Type B pancreatic cell (in vitro differentiated cells): ENCODE data around the gene HAUS1. TPM values are rescaled to one million over a fixed set of nuclear protein-coding genes. Genes with fewer than 3 reads are reported as not detected.

Source experiments
- DNase-seq: peaks from one replicate; pipeline ENCODE4 v3.0.0; 2021; ENCODE audit warnings: mixed read lengths; ENCODE audit not compliant: unreplicated experiment; ENCODE audit errors: extremely low spot score
- H3K27ac Mint-ChIP-seq: 2 replicates; pipeline ENCODE4 v1.8.0; 2021; ENCODE audit warnings: mild to moderate bottlenecking, mixed read lengths
- H3K27me3 Mint-ChIP-seq: 2 replicates; pipeline ENCODE4 v1.8.0; 2021; ENCODE audit warnings: mixed read lengths
- H3K36me3 Mint-ChIP-seq: 2 replicates; pipeline ENCODE4 v1.8.0; 2021; ENCODE audit warnings: mixed read lengths
- H3K4me1 Mint-ChIP-seq: one replicate; pipeline ENCODE4 v1.8.0; 2021; ENCODE audit warnings: mixed read lengths; ENCODE audit not compliant: unreplicated experiment
- H3K4me3 Mint-ChIP-seq: 2 replicates; pipeline ENCODE4 v1.8.0; 2021; ENCODE audit warnings: mild to moderate bottlenecking, mixed read lengths
- H3K9me3 Mint-ChIP-seq: 2 replicates; pipeline ENCODE4 v1.8.0; 2021; ENCODE audit warnings: mixed read lengths
- total RNA-seq: library from RNA; stranded (reverse); gene quantifications from 2 replicates; pipeline ENCODE4 v1.2.1, GENCODE V29; 2021; ENCODE audit warnings: low replicate concordance
- TF ChIP-seq, protein P1 (sequence below): fragments of 200-600 bp; sonication (generic); conservative IDR thresholded peaks from 2 replicates; pipeline ENCODE4 v1.5.0; 2021; ENCODE audit warnings: antibody characterized with exemption, mild to moderate bottlenecking

Gene HAUS1
- total RNA-seq, 1 donor from 2014 or later: 55.1 TPM

DNA sequence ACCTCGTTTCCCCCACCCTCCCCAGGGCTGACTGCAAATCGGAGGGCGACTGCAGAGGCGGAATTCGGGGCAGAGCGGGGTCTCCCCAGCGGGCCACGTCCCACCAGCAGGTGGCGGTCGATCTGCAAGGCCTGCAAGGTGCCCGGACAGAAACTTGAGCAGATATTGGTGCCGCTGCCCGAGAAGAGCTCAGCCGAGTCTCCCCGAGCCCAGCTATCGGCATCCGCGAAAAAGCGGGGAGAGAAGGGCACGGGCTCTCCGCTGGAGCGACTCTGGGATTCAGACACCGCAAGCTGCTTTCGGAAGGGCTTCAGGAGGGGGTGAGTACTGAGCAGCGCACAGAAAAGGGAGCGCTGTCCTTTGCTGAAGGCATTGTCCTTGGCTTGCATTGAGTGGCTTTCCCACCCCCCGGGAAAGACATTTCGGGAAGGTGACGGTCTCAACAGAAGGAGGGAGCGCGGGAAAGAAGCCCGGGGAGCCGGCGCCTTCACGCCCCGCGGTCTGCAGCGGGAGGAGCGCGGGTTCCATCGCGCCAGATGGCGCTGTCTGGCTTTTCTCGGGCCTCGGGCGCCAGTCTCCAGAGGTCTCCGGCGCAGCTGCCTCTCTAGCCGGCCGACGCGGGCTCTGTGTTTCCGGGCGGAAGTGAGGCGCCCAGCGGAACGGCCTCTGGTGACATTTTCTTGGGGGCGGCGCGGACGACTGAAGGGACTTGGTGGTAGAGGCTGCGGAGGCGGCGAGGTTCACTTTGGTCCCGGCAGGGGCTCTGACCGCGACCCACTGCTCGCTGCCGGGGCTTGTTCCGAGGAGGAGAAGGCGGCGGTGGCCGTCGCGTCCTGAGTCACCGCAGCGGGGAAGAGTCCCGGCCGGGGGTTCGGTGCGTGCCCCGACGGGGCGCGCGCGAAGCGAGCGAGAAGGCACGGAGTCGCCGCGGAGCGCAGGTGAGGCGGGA, 69.5 kb downstream of the HAUS1 start:
- H3K27ac Mint-ChIP-seq: peak overlapping the region; percentile 97
- H3K4me3 Mint-ChIP-seq: peak overlapping the region; percentile 99
- peaks cover 8% of the 10 kb centered on the region for H3K36me3 Mint-ChIP-seq
- DNase-seq: peak; percentile 94
- TF ChIP-seq, protein P1, sequence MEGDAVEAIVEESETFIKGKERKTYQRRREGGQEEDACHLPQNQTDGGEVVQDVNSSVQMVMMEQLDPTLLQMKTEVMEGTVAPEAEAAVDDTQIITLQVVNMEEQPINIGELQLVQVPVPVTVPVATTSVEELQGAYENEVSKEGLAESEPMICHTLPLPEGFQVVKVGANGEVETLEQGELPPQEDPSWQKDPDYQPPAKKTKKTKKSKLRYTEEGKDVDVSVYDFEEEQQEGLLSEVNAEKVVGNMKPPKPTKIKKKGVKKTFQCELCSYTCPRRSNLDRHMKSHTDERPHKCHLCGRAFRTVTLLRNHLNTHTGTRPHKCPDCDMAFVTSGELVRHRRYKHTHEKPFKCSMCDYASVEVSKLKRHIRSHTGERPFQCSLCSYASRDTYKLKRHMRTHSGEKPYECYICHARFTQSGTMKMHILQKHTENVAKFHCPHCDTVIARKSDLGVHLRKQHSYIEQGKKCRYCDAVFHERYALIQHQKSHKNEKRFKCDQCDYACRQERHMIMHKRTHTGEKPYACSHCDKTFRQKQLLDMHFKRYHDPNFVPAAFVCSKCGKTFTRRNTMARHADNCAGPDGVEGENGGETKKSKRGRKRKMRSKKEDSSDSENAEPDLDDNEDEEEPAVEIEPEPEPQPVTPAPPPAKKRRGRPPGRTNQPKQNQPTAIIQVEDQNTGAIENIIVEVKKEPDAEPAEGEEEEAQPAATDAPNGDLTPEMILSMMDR: peak; percentile 94
- H3K4me1 Mint-ChIP-seq: peaks cover 11% of the 10 kb centered on the region
- H3K27me3 Mint-ChIP-seq: no peaks in the 10 kb centered on the region
- no peaks in the 10 kb centered on the region for H3K9me3 Mint-ChIP-seq

DNA sequence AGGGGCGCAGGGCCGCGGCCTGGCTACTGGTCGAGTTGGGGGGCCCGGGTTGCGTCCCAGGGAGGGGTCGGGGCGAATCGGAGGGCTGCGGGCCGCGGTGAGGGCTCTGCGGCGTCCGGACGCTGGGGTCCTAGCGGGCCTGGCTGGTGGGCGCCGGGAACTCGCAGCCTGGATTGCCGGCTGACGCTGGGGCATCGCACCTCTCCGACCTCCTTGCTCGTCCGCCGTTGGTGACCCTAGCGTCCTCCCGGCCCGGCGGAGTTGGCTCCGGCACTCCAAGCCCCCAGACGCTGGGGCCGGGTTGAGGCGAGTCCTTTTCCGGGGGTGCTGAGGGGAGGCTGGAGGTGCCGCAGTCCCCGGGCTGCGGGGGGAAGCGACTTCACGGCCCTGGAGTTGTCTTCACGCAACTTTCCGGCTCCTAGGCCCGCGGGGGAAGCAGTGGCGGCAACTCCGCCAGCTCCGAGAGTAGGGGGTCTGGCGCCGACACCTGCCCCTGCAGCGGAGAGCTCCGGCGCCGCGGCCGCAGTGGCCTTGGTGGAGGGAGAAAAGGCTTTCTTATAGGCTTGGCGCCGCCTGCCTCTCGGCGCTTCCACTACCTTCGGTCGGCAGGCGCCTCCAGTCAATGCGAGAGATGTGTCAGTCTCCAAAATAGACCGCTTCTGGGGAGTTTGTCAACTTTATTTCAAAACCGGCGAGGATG, 70.3 kb downstream of the HAUS1 start:
- DNase-seq: peak; percentile 73
- Mint-ChIP-seq H3K9me3 (no peaks in the 10 kb centered on the region), H3K27ac (peak overlapping the region; percentile 97), H3K36me3 (peaks cover 8% of the 10 kb centered on the region), H3K4me3 (peak overlapping the region; percentile 99), H3K27me3 (no peaks in the 10 kb centered on the region), H3K4me1 (peaks cover 11% of the 10 kb centered on the region)
- TF ChIP-seq, protein P1: no peak

DNA sequence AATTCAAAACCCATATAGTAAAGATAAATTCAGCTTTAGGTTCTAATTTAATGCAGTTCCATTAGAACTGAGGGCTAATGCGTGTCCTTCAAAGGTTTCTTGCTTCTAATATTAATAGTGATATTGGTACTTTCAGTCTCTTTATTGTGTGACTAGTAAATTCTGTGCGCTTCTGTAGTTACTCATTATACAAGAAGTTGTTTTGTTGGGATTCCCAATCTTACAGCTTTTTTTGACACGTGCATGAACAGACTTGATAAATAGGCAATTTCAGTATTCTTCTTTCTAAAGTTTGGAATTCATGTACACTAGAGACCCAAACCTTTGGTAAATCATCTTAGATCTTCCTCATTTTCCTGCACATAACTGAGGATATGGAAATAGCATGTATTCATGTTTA, 71.8 kb downstream of the HAUS1 start:
- TF ChIP-seq, protein P1: no peak
- DNase-seq: no peak
- no peak overlapping the region for H3K27ac Mint-ChIP-seq
- peak overlapping the region; percentile 99 for H3K4me3 Mint-ChIP-seq
- peaks cover 11% of the 10 kb centered on the region for H3K4me1 Mint-ChIP-seq
- H3K36me3 Mint-ChIP-seq: peaks cover 8% of the 10 kb centered on the region
- no peaks in the 10 kb centered on the region for H3K9me3 Mint-ChIP-seq
- no peaks in the 10 kb centered on the region for H3K27me3 Mint-ChIP-seq

Other genes with a start within 250 kb of the HAUS1 start
- 20.1 and 27.9 TPM in 2 replicates for gene EPG5, start 137.1 kb upstream of the HAUS1 start, total RNA-seq
- gene PSTPIP2, start 32.1 kb upstream of the HAUS1 start, total RNA-seq: 9.6 and 10.5 TPM in 2 replicates
- gene ATP5F1A, start 6.1 kb upstream of the HAUS1 start, total RNA-seq: 526 and 558 TPM in 2 replicates